ENCODE measurements around the gene ABCB9. TPM values are rescaled to one million over a fixed set of nuclear protein-coding genes. Genes with fewer than 3 reads are reported as not detected.

Gene ABCB9
- total and polyA plus RNA-seq, 4 donors: 2.7 to 7.5 (median 4.8) TPM

DNA sequence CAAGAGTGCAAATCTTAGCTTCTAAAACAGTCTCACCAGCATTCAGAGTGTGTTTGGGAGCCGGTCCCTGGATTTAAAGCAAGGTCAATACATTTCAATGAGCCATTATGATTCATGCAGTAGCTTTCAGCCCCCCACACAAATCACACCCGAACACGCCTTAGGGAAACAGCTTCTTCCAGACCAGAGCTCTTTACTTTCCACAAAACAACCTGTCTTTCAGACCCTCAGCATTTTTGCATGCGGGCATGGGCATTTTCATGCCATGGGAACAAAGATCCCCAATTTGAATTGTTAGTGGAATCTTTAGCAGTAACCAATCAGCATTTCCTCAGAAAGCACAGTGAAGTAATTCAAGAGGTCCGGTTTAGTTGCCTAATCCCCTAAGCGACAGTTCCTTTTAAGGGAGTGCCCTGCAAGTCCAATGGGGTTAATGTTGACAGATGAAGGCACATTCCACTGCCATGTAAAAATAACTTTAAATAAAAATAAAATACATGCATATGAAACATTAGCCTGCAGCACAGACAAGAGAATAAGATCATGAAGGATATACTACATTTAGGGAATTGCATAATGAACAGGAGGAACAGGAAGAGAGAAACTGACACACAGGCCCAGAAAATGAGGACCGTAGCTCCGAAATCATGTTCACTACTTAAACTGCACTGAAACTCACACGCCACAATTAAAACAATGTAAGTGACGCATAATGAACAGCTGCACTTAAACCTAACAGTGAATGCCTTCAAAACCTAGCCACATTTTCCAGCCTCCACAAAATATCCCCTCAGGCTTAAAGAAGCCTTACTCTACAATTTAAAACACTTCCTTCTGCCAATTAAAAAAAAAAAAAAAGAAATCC is 74.4 kb downstream of the ABCB9 start:
- TF ChIP-seq, protein P1, sequence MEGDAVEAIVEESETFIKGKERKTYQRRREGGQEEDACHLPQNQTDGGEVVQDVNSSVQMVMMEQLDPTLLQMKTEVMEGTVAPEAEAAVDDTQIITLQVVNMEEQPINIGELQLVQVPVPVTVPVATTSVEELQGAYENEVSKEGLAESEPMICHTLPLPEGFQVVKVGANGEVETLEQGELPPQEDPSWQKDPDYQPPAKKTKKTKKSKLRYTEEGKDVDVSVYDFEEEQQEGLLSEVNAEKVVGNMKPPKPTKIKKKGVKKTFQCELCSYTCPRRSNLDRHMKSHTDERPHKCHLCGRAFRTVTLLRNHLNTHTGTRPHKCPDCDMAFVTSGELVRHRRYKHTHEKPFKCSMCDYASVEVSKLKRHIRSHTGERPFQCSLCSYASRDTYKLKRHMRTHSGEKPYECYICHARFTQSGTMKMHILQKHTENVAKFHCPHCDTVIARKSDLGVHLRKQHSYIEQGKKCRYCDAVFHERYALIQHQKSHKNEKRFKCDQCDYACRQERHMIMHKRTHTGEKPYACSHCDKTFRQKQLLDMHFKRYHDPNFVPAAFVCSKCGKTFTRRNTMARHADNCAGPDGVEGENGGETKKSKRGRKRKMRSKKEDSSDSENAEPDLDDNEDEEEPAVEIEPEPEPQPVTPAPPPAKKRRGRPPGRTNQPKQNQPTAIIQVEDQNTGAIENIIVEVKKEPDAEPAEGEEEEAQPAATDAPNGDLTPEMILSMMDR (IDR thresholded peaks at IDR 0.05; ENCODE audit: control extremely low read depth, extremely low read depth): no peak
- WGBS, 2 donors: 26 to 29% methylated on average over 10 of the region's 10 CpGs
- peaks cover 23 to 55% (median 37%) of the 10 kb centered on the region in 5 donors for H3K4me1 ChIP-seq (ENCODE audit: control insufficient read depth in 5 of 5, insufficient read depth in 5 of 5, low read length in 5 of 5)
- ATAC-seq (ENCODE audit: insufficient read depth, low FRiP score) (no peak), DNase-seq (peak in 2 of 3 donors; percentile 63 to 66)
- no peaks in the 10 kb centered on the region for H3K27me3 ChIP-seq (ENCODE audit: control insufficient read depth in 3 of 3, insufficient read depth in 3 of 3, low read length in 2 of 3)
- no peaks in the 10 kb centered on the region for H3K9me3 ChIP-seq (ENCODE audit: control insufficient read depth in 4 of 4, insufficient read depth in 3 of 4, low read length in 3 of 4)
- no peak overlapping the region for H3K9ac ChIP-seq (ENCODE audit: insufficient read depth in 1 of 2, low read length in 2 of 2)
- no peaks in the 10 kb centered on the region for H3K36me3 ChIP-seq (ENCODE audit: control insufficient read depth in 4 of 4, insufficient read depth in 4 of 4, low read length in 4 of 4)
- H3K4me3 ChIP-seq: no peak overlapping the region
- peak overlapping the region; percentile 28 to 90 for H3K27ac ChIP-seq (ENCODE audit: low read depth in 1 of 2, low read length in 1 of 2)

DNA sequence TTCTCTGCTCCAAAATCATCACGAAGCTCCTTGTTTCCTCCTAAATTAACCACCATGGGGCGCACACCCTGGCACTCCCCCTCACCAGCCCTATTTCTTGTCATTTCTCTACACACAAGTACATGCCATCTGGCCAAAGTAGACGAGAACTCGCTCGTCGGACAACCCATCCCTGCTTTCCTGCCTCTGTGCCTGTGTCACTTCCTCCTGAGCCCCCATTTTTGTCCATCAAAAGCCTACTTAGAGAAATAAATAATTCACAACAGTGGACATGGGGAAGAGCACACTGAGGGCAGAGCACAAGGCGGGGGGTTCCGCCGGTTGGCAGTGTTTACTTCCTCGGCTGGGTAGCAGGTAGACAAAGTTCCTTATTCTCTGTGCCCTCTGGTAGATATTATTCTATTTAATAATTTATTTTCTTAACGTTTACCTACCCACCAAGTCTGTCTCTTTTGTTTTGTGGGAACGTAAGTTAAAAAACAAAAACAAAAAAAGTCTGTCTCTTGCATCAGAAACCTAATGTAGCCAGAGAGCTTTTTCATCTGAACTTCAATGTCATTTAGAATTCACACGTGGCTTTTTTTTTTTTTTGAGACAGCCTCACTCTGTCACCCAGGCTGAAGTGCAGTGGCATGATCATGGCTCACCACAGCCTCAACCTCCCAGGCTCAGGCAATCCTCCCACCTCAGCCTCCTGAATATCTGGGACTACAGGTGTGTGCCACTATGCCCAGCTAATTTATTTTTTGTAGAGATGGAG is 76.3 kb downstream of the ABCB9 start:
- no peak overlapping the region for H3K9ac ChIP-seq (ENCODE audit: insufficient read depth in 1 of 2, low read length in 2 of 2)
- no peaks in the 10 kb centered on the region for H3K27me3 ChIP-seq (ENCODE audit: control insufficient read depth in 3 of 3, insufficient read depth in 3 of 3, low read length in 2 of 3)
- no peak for DNase-seq
- TF ChIP-seq, protein P1 (IDR thresholded peaks at IDR 0.05; ENCODE audit: control extremely low read depth, extremely low read depth): no peak
- H3K4me3 ChIP-seq: no peak overlapping the region
- no peaks in the 10 kb centered on the region for H3K9me3 ChIP-seq (ENCODE audit: control insufficient read depth in 4 of 4, insufficient read depth in 3 of 4, low read length in 3 of 4)
- peak overlapping the region in 1 of 2 donors; percentile 98 for H3K27ac ChIP-seq (ENCODE audit: low read depth in 1 of 2, low read length in 1 of 2)
- no peaks in the 10 kb centered on the region for H3K36me3 ChIP-seq (ENCODE audit: control insufficient read depth in 4 of 4, insufficient read depth in 4 of 4, low read length in 4 of 4)
- ATAC-seq (ENCODE audit: insufficient read depth, low FRiP score): no peak
- H3K4me1 ChIP-seq (ENCODE audit: control insufficient read depth in 5 of 5, insufficient read depth in 5 of 5, low read length in 5 of 5): peaks cover 27 to 52% (median 38%) of the 10 kb centered on the region in 5 donors
- WGBS, 2 donors: 29 to 48% methylated on average over 13 of the region's 13 CpGs

DNA sequence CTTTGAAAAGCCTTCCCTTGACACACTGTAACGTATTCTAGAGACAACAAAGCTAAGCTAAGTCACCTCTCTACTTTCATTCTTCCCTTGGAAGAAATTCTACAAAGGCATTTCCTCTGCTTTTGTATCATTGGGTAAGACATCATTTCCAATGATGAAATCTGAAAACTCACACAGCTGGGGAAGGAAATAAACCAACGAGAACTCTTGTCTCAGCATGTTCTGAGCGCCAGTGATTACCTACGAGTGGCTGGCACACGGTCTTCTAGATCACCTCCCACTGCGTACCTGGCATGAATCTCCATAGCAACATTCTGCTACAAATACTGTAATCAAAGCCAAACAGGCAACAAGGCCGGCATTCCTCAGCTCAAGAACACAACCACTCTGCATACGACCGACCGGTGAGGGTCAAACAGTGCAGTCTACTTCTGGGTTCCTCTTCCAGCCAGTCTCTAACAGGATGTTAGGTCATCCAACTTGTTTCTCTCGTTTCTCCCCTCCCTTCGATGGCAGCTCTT is 78.0 kb downstream of the ABCB9 start:
- DNase-seq: peak; percentile 80 to 86 (median 83)
- TF ChIP-seq, protein P1 (IDR thresholded peaks at IDR 0.05; ENCODE audit: control extremely low read depth, extremely low read depth): no peak
- H3K36me3 ChIP-seq (ENCODE audit: control insufficient read depth in 4 of 4, insufficient read depth in 4 of 4, low read length in 4 of 4): no peaks in the 10 kb centered on the region
- peaks cover 24 to 39% (median 35%) of the 10 kb centered on the region in 5 donors for H3K4me1 ChIP-seq (ENCODE audit: control insufficient read depth in 5 of 5, insufficient read depth in 5 of 5, low read length in 5 of 5)
- no peaks in the 10 kb centered on the region for H3K9me3 ChIP-seq (ENCODE audit: control insufficient read depth in 4 of 4, insufficient read depth in 3 of 4, low read length in 3 of 4)
- peak; percentile 80 for ATAC-seq (ENCODE audit: insufficient read depth, low FRiP score)
- H3K27me3 ChIP-seq (ENCODE audit: control insufficient read depth in 3 of 3, insufficient read depth in 3 of 3, low read length in 2 of 3): no peaks in the 10 kb centered on the region
- no peak overlapping the region for H3K4me3 ChIP-seq
- peak overlapping the region; percentile 73 to 98 for H3K27ac ChIP-seq (ENCODE audit: low read depth in 1 of 2, low read length in 1 of 2)
- H3K9ac ChIP-seq (ENCODE audit: insufficient read depth in 1 of 2, low read length in 2 of 2): peak overlapping the region in 1 of 2 donors; percentile 67
- WGBS, 2 donors: 3 to 7% methylated on average over 12 of the region's 12 CpGs

All from lung (tissue), 12 donors.